ENCODE measurements around the gene CEP95. TPM values are rescaled to one million over a fixed set of nuclear protein-coding genes. Genes with fewer than 3 reads are reported as not detected.
A peak's percentile ranks its signal among the peaks of the same experiment; 100 is the strongest.

Gene CEP95
- total RNA-seq, 1 donor from 2014 or later = 42.3 TPM

DNA sequence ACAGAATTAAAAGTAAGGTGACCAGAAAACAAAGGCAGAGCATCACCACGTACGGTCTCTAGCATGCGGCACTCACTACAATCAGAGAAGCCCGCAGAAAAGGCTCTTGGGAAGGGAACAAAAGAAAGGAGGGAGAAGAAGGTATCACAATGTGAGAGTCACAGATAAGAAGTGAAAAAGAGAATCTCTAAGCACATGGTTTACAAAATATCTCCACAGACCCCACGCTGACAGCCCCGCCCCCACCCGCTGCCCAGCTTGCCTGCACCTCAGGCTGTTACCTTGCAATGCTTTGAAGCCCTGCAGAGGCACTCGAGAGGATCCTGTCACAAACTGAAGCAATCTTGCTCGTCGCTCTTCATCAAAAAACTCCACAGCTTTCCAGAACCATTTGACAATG is 40.5 kb downstream of the CEP95 start:
- peaks cover 3 to 39% (median 25%) of the 10 kb centered on the region in 3 donors for H3K36me3 ChIP-seq (ENCODE audit: control insufficient read depth in 3 of 3, insufficient read depth in 3 of 3, low read length in 3 of 3)
- H3K27me3 ChIP-seq (ENCODE audit: control insufficient read depth in 3 of 3, insufficient read depth in 3 of 3, low read length in 3 of 3) = no peaks in the 10 kb centered on the region
- no peak overlapping the region for H3K4me3 ChIP-seq (ENCODE audit: low read length in 3 of 3)
- no peaks in the 10 kb centered on the region for H3K4me1 ChIP-seq (ENCODE audit: control insufficient read depth in 3 of 3, insufficient read depth in 3 of 3, low read length in 3 of 3)
- H3K27ac ChIP-seq (ENCODE audit: low read depth, low read length) = no peak overlapping the region
- no peaks in the 10 kb centered on the region for H3K9me3 ChIP-seq (ENCODE audit: control insufficient read depth in 3 of 3, low read length in 3 of 3)
- H3K9ac ChIP-seq (ENCODE audit: low read depth in 1 of 3, low read length in 3 of 3) = no peak overlapping the region

DNA sequence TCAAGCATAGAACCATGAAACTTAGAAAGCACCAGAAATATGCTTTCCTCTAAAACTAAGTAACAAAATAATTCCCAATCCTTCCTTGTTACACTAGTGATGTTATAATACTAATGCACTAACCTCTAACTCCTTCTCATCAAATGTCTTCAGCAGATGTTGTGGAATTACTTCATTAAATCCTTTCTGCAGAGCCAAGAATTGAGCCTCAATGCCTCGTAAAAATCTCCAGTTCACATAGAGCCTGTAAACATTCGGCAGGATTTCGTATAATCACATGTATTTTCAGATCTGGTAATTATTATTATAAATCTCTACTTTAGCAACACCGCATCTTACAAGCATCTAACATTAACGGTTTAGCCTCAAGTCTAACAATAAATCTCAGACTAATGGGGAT is 44.7 kb downstream of the CEP95 start:
- peaks cover 7 to 41% (median 23%) of the 10 kb centered on the region in 3 donors for H3K36me3 ChIP-seq (ENCODE audit: control insufficient read depth in 3 of 3, insufficient read depth in 3 of 3, low read length in 3 of 3)
- no peaks in the 10 kb centered on the region for H3K27me3 ChIP-seq (ENCODE audit: control insufficient read depth in 3 of 3, insufficient read depth in 3 of 3, low read length in 3 of 3)
- H3K9ac ChIP-seq (ENCODE audit: low read depth in 1 of 3, low read length in 3 of 3) = no peak overlapping the region
- no peaks in the 10 kb centered on the region for H3K4me1 ChIP-seq (ENCODE audit: control insufficient read depth in 3 of 3, insufficient read depth in 3 of 3, low read length in 3 of 3)
- H3K27ac ChIP-seq (ENCODE audit: low read depth, low read length) = no peak overlapping the region
- H3K9me3 ChIP-seq (ENCODE audit: control insufficient read depth in 3 of 3, low read length in 3 of 3) = no peaks in the 10 kb centered on the region
- H3K4me3 ChIP-seq (ENCODE audit: low read length in 3 of 3) = no peak overlapping the region

DNA sequence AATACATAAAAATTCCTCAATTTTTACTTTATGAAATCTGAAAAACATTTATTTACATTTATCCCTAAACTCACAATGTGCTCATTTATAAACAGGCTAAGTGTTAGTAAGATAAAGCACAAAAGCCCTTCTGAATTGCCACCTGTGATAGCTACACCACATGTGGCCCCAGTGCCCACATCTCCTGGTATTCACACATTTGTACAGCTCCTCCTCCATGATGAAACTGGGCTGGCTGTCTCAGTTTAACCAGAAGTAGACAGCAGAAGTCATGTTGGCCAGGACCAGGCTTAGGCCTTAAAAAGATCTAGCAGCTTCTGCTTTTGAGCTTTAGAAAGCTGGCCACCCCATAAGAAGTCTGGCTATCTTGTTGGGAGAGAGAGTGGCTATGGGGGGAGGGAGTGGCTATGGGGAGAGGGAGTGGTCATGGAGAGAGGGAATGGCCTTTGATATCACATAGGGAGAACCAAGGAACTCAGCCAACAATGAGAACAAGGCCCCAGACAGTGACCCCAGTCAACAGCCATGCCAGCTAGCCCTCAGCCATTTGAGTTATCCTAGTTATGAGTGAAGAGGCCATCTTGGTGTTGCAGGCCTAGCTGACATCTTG is 47.4 kb downstream of the CEP95 start:
- H3K4me3 ChIP-seq (ENCODE audit: low read length in 3 of 3) = no peak overlapping the region
- no peak overlapping the region for H3K27ac ChIP-seq (ENCODE audit: low read depth, low read length)
- H3K9me3 ChIP-seq (ENCODE audit: control insufficient read depth in 3 of 3, low read length in 3 of 3) = no peaks in the 10 kb centered on the region
- H3K27me3 ChIP-seq (ENCODE audit: control insufficient read depth in 3 of 3, insufficient read depth in 3 of 3, low read length in 3 of 3) = no peaks in the 10 kb centered on the region
- H3K9ac ChIP-seq (ENCODE audit: low read depth in 1 of 3, low read length in 3 of 3) = no peak overlapping the region
- H3K36me3 ChIP-seq (ENCODE audit: control insufficient read depth in 3 of 3, insufficient read depth in 3 of 3, low read length in 3 of 3) = peaks cover 7 to 30% (median 11%) of the 10 kb centered on the region in 3 donors
- H3K4me1 ChIP-seq (ENCODE audit: control insufficient read depth in 3 of 3, insufficient read depth in 3 of 3, low read length in 3 of 3) = no peaks in the 10 kb centered on the region

- Histone ChIP-seq H3K27me3 (ENCODE audit: control insufficient read depth in 3 of 3, insufficient read depth in 3 of 3, low read length in 3 of 3) (no peaks in the 10 kb centered on the region), H3K36me3 (ENCODE audit: control insufficient read depth in 3 of 3, insufficient read depth in 3 of 3, low read length in 3 of 3) (peaks cover 6 to 24% (median 7%) of the 10 kb centered on the region in 3 donors), H3K4me3 (ENCODE audit: low read length in 3 of 3) (no peak overlapping the region), H3K4me1 (ENCODE audit: control insufficient read depth in 3 of 3, insufficient read depth in 3 of 3, low read length in 3 of 3) (no peaks in the 10 kb centered on the region), H3K9ac (ENCODE audit: low read depth in 1 of 3, low read length in 3 of 3) (no peak overlapping the region), H3K9me3 (ENCODE audit: control insufficient read depth in 3 of 3, low read length in 3 of 3) (no peaks in the 10 kb centered on the region), H3K27ac (ENCODE audit: low read depth, low read length) (no peak overlapping the region)
Measured at GRCh38 chr17:64555281-64555680, 48.5 kb downstream of the CEP95 start.

DNA sequence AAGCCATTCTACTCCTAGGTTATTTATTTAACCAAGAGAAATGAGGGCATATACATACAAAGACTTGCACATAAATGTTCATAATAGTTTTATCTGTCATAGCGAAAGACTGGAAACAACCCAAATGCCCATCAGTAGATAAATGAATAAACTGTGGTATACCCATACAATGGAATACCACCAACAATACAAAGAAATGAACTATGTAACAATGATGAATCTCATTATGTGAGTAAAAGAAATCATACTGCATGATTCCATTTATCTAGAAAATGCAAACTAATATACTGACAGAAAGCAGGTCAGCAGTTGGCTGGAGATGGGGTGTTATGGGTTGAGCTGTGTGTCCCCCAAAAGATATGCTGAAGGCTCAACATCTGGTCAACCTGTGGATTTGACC is 57.3 kb downstream of the CEP95 start:
- Histone ChIP-seq H3K27ac (ENCODE audit: low read depth, low read length) (no peak overlapping the region), H3K9ac (ENCODE audit: low read depth in 1 of 3, low read length in 3 of 3) (no peak overlapping the region), H3K36me3 (ENCODE audit: control insufficient read depth in 3 of 3, insufficient read depth in 3 of 3, low read length in 3 of 3) (peaks cover 2 to 19% (median 12%) of the 10 kb centered on the region in 3 donors), H3K4me3 (ENCODE audit: low read length in 3 of 3) (no peak overlapping the region), H3K9me3 (ENCODE audit: control insufficient read depth in 3 of 3, low read length in 3 of 3) (no peaks in the 10 kb centered on the region), H3K4me1 (ENCODE audit: control insufficient read depth in 3 of 3, insufficient read depth in 3 of 3, low read length in 3 of 3) (no peaks in the 10 kb centered on the region), H3K27me3 (ENCODE audit: control insufficient read depth in 3 of 3, insufficient read depth in 3 of 3, low read length in 3 of 3) (no peaks in the 10 kb centered on the region)

- Histone ChIP-seq H3K36me3 (ENCODE audit: control insufficient read depth in 3 of 3, insufficient read depth in 3 of 3, low read length in 3 of 3) (peaks cover 2 to 21% (median 20%) of the 10 kb centered on the region in 3 donors), H3K9me3 (ENCODE audit: control insufficient read depth in 3 of 3, low read length in 3 of 3) (no peaks in the 10 kb centered on the region), H3K27me3 (ENCODE audit: control insufficient read depth in 3 of 3, insufficient read depth in 3 of 3, low read length in 3 of 3) (no peaks in the 10 kb centered on the region), H3K27ac (ENCODE audit: low read depth, low read length) (peak overlapping the region; percentile 20), H3K4me3 (ENCODE audit: low read length in 3 of 3) (no peak overlapping the region), H3K4me1 (ENCODE audit: control insufficient read depth in 3 of 3, insufficient read depth in 3 of 3, low read length in 3 of 3) (no peaks in the 10 kb centered on the region), H3K9ac (ENCODE audit: low read depth in 1 of 3, low read length in 3 of 3) (no peak overlapping the region)
Measured at GRCh38 chr17:64565563-64565962, 58.8 kb downstream of the CEP95 start.

GRCh38 chr17:64571746-64572145 is 65.0 kb downstream of the CEP95 start:
- no peak overlapping the region for H3K27ac ChIP-seq (ENCODE audit: low read depth, low read length)
- no peaks in the 10 kb centered on the region for H3K9me3 ChIP-seq (ENCODE audit: control insufficient read depth in 3 of 3, low read length in 3 of 3)
- no peak overlapping the region for H3K4me3 ChIP-seq (ENCODE audit: low read length in 3 of 3)
- H3K36me3 ChIP-seq (ENCODE audit: control insufficient read depth in 3 of 3, insufficient read depth in 3 of 3, low read length in 3 of 3) = peaks cover 0 to 14% (median 13%) of the 10 kb centered on the region in 3 donors
- H3K4me1 ChIP-seq (ENCODE audit: control insufficient read depth in 3 of 3, insufficient read depth in 3 of 3, low read length in 3 of 3) = no peaks in the 10 kb centered on the region
- no peak overlapping the region for H3K9ac ChIP-seq (ENCODE audit: low read depth in 1 of 3, low read length in 3 of 3)
- H3K27me3 ChIP-seq (ENCODE audit: control insufficient read depth in 3 of 3, insufficient read depth in 3 of 3, low read length in 3 of 3) = no peaks in the 10 kb centered on the region

GRCh38 chr17:64572682-64573154 is 65.9 kb downstream of the CEP95 start:
- Histone ChIP-seq H3K4me3 (ENCODE audit: low read length in 3 of 3) (no peak overlapping the region), H3K27ac (ENCODE audit: low read depth, low read length) (no peak overlapping the region), H3K4me1 (ENCODE audit: control insufficient read depth in 3 of 3, insufficient read depth in 3 of 3, low read length in 3 of 3) (no peaks in the 10 kb centered on the region), H3K9me3 (ENCODE audit: control insufficient read depth in 3 of 3, low read length in 3 of 3) (no peaks in the 10 kb centered on the region), H3K9ac (ENCODE audit: low read depth in 1 of 3, low read length in 3 of 3) (peak overlapping the region in 1 of 3 donors; percentile 28), H3K27me3 (ENCODE audit: control insufficient read depth in 3 of 3, insufficient read depth in 3 of 3, low read length in 3 of 3) (no peaks in the 10 kb centered on the region), H3K36me3 (ENCODE audit: control insufficient read depth in 3 of 3, insufficient read depth in 3 of 3, low read length in 3 of 3) (peaks cover 0 to 18% (median 14%) of the 10 kb centered on the region in 3 donors)

DNA sequence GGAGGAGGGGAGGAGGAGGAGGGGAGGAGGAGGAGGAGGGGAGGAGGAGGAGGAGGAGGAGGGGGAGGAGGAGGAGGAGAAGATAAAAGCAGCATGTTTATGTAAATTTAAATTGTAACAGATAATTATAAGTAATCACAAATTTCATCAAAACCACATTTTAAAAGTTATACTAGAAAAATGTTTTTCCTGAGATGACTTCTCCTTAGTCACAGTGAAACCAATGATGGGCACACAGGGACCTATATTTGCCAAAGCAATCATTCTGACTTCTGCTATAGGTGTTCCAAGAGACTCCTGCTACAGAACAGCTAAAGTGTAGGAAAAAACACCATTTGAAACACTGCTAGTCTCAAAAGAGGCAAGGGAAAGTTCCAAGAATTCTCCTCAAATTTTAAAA is 66.4 kb downstream of the CEP95 start:
- H3K4me3 ChIP-seq (ENCODE audit: low read length in 3 of 3) = no peak overlapping the region
- no peaks in the 10 kb centered on the region for H3K4me1 ChIP-seq (ENCODE audit: control insufficient read depth in 3 of 3, insufficient read depth in 3 of 3, low read length in 3 of 3)
- H3K27ac ChIP-seq (ENCODE audit: low read depth, low read length) = no peak overlapping the region
- peaks cover 0 to 19% (median 16%) of the 10 kb centered on the region in 3 donors for H3K36me3 ChIP-seq (ENCODE audit: control insufficient read depth in 3 of 3, insufficient read depth in 3 of 3, low read length in 3 of 3)
- no peak overlapping the region for H3K9ac ChIP-seq (ENCODE audit: low read depth in 1 of 3, low read length in 3 of 3)
- no peaks in the 10 kb centered on the region for H3K9me3 ChIP-seq (ENCODE audit: control insufficient read depth in 3 of 3, low read length in 3 of 3)
- no peaks in the 10 kb centered on the region for H3K27me3 ChIP-seq (ENCODE audit: control insufficient read depth in 3 of 3, insufficient read depth in 3 of 3, low read length in 3 of 3)

- Histone ChIP-seq H3K27me3 (ENCODE audit: control insufficient read depth in 3 of 3, insufficient read depth in 3 of 3, low read length in 3 of 3) (no peaks in the 10 kb centered on the region), H3K36me3 (ENCODE audit: control insufficient read depth in 3 of 3, insufficient read depth in 3 of 3, low read length in 3 of 3) (peaks cover 0 to 17% (median 16%) of the 10 kb centered on the region in 3 donors), H3K9ac (ENCODE audit: low read depth in 1 of 3, low read length in 3 of 3) (no peak overlapping the region), H3K9me3 (ENCODE audit: control insufficient read depth in 3 of 3, low read length in 3 of 3) (no peaks in the 10 kb centered on the region), H3K4me1 (ENCODE audit: control insufficient read depth in 3 of 3, insufficient read depth in 3 of 3, low read length in 3 of 3) (no peaks in the 10 kb centered on the region), H3K27ac (ENCODE audit: low read depth, low read length) (no peak overlapping the region), H3K4me3 (ENCODE audit: low read length in 3 of 3) (no peak overlapping the region)
Measured at GRCh38 chr17:64574646-64575045, 67.9 kb downstream of the CEP95 start.
